Mucosa of rectum (tissue), 2 donors: Measurements from ENCODE around the gene CLEC10A.
"Not testable (repeated sequence)": the region's sequence is repeated elsewhere in the genome, so short reads cannot be mapped to it uniquely, and the experiment has no call there.

Experiments used
- H3K27ac ChIP-seq, 2 donors: one replicate each; pipeline ENCODE4 v1.7.0; 2013; ENCODE audit warnings: inconsistent platforms in 2 of 2, low read depth in 2 of 2, low read length in 2 of 2
- H3K27me3 ChIP-seq, 2 donors: one replicate each; pipeline ENCODE4 v1.7.0; 2013; ENCODE audit warnings: low read length in 2 of 2; ENCODE audit not compliant: control insufficient read depth in 2 of 2, insufficient read depth in 2 of 2
- H3K36me3 ChIP-seq, 2 donors: one replicate each; pipeline ENCODE4 v1.7.0; 2013; ENCODE audit warnings: low read length in 2 of 2; ENCODE audit not compliant: control insufficient read depth in 2 of 2, insufficient read depth in 2 of 2
- H3K4me1 ChIP-seq, 2 donors: one replicate each; pipeline ENCODE4 v1.7.0; 2013; ENCODE audit warnings: low read length in 2 of 2, mild to moderate bottlenecking in 1 of 2; ENCODE audit not compliant: control insufficient read depth in 2 of 2, insufficient read depth in 2 of 2
- H3K4me3 ChIP-seq, 2 donors: one replicate each; pipeline ENCODE4 v1.7.0; 2013; ENCODE audit warnings: low read length in 2 of 2
- H3K9ac ChIP-seq, 2 donors: one replicate each; pipeline ENCODE4 v1.7.0; 2013; ENCODE audit warnings: low read length in 2 of 2, low read depth in 1 of 2, mild to moderate bottlenecking in 1 of 2
- H3K9me3 ChIP-seq, 2 donors: one replicate each; pipeline ENCODE4 v1.7.0; 2013; ENCODE audit warnings: low read length in 2 of 2; ENCODE audit not compliant: control insufficient read depth in 2 of 2
- donor health status: healthy.
- donor health status: Normal muscosa, but diverticular disease.

Gene CLEC10A

GRCh38 chr17:7079581-7080455, at the start of gene CLEC10A:
Gene CLEC10A, minus strand, starts transcription at chr17:7080251. Its CDS starts 1,439 bp downstream, at chr17:7078812.
- Histone ChIP-seq H3K36me3 (no peaks in the 10 kb centered on the region), H3K27ac (peak within 1 kb of the TSS in 1 of 2 donors; percentile 35), H3K9ac (no peak within 1 kb of the TSS), H3K4me3 (peak within 1 kb of the TSS in 1 of 2 donors; percentile 32), H3K9me3 (no peaks in the 10 kb centered on the region), H3K4me1 (no peaks in the 10 kb centered on the region), H3K27me3 (no peaks in the 10 kb centered on the region)

DNA sequence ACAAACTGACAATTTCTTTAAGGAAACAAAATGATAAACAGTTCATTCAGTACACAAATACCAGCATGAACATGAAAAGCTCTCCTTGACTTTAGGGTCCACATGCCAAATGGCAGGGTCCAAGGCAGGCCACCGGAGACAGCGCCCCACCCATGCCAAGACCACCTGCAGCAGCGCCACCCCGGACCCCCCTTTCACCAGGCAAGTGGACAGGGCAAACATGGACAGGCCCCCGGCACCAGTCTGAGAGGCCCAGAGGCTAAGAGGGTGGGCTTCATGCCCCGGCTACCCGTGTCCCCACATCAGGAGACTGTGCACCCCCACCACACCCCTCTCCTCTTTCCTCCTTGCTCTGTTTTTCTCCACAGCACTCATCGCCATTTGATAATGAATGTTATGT, 49.3 kb upstream of the CLEC10A start:
- Histone ChIP-seq H3K4me3 (no peak overlapping the region), H3K9me3 (no peaks in the 10 kb centered on the region), H3K9ac (no peak overlapping the region), H3K27ac (no peak overlapping the region), H3K27me3 (no peaks in the 10 kb centered on the region), H3K36me3 (no peaks in the 10 kb centered on the region), H3K4me1 (no peaks in the 10 kb centered on the region)

DNA sequence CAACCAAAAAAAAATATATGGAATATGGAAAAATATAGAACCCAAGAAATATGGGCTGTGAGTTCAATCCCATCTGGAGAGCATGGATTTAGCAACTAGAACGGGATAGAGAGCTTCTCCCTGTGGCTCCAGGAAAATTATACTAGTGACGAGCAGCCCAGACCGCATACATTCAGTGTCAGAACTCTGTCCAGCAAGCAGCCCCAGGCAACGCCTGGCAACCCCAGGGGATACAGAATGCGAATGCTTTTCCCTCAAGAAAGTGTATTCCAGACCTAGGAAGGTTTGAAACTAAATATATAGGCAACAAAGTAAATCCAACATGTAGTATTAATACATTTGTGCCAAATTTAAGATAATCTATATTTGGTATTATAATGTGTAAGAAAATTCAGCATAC, 48.1 kb upstream of the CLEC10A start:
- Histone ChIP-seq H3K27me3 (no peaks in the 10 kb centered on the region), H3K4me3 (no peak overlapping the region), H3K4me1 (no peaks in the 10 kb centered on the region), H3K9me3 (no peaks in the 10 kb centered on the region), H3K27ac (no peak overlapping the region), H3K36me3 (no peaks in the 10 kb centered on the region), H3K9ac (no peak overlapping the region)

DNA sequence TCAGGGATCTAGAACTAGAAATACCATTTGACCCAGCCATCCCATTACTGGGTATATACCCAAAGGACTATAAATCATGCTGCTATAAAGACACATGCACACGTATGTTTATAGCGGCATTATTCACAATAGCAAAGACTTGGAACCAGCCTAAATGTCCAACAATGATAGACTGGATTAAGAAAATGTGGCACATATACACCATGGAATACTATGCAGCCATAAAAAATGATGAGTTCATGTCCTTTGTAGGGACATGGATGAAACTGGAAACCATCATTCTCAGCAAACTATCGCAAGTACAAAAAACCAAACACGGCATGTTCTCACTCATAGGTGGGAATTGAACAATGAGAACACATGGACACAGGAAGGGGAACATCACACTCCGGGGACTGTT, 47.5 kb upstream of the CLEC10A start:
- not testable (repeated sequence) for H3K4me3 ChIP-seq, H3K4me1 ChIP-seq, H3K27ac ChIP-seq, H3K27me3 ChIP-seq, H3K9me3 ChIP-seq, H3K36me3 ChIP-seq, H3K9ac ChIP-seq

GRCh38 chr17:7126386-7126785, 46.3 kb upstream of the CLEC10A start:
- not testable (repeated sequence) for H3K9me3 ChIP-seq, H3K36me3 ChIP-seq, H3K4me1 ChIP-seq, H3K27ac ChIP-seq, H3K9ac ChIP-seq, H3K27me3 ChIP-seq, H3K4me3 ChIP-seq

- Histone ChIP-seq H3K4me1 (no peaks in the 10 kb centered on the region), H3K9ac (no peak overlapping the region), H3K27me3 (no peaks in the 10 kb centered on the region), H3K36me3 (no peaks in the 10 kb centered on the region), H3K9me3 (no peaks in the 10 kb centered on the region), H3K4me3 (no peak overlapping the region), H3K27ac (no peak overlapping the region)
Measured at GRCh38 chr17:7124923-7125322, 44.9 kb upstream of the CLEC10A start.

- no peaks in the 10 kb centered on the region for H3K36me3 ChIP-seq
- H3K4me3 ChIP-seq = no peak overlapping the region
- no peaks in the 10 kb centered on the region for H3K27me3 ChIP-seq
- H3K9me3 ChIP-seq = no peaks in the 10 kb centered on the region
- H3K4me1 ChIP-seq = no peaks in the 10 kb centered on the region
- H3K9ac ChIP-seq = no peak overlapping the region
- H3K27ac ChIP-seq = no peak overlapping the region
Measured at GRCh38 chr17:7123844-7124243, 43.8 kb upstream of the CLEC10A start.

DNA sequence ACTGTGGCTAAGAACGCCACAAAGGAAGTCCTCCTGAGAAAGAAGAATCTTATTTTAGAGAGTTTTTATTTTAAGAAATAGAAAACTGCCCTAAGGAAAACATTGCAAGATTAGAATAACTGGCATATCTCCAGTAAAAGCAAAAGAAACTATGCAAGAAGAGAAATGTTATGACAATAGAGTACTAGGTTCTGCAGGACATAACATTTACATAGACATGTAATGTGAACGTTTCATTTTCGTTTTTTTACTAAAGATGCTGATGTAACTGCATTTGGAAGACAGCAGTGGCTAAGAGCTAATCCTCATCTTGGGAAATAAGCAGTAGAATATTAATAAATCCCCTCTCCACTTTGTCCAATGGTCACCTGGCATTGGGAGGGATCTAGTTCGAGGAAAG, 42.3 kb upstream of the CLEC10A start:
- Histone ChIP-seq H3K36me3 (no peaks in the 10 kb centered on the region), H3K9ac (no peak overlapping the region), H3K4me3 (no peak overlapping the region), H3K4me1 (no peaks in the 10 kb centered on the region), H3K27ac (no peak overlapping the region), H3K9me3 (no peaks in the 10 kb centered on the region), H3K27me3 (no peaks in the 10 kb centered on the region)

GRCh38 chr17:7120635-7121034, 40.6 kb upstream of the CLEC10A start:
- not testable (repeated sequence) for H3K9ac ChIP-seq, H3K36me3 ChIP-seq, H3K27me3 ChIP-seq, H3K9me3 ChIP-seq, H3K4me3 ChIP-seq, H3K4me1 ChIP-seq
- H3K27ac ChIP-seq = peak overlapping the region in 1 of 2 donors; percentile 10

- no peaks in the 10 kb centered on the region for H3K9me3 ChIP-seq
- H3K4me3 ChIP-seq = no peak overlapping the region
- no peaks in the 10 kb centered on the region for H3K36me3 ChIP-seq
- no peak overlapping the region for H3K27ac ChIP-seq
- no peaks in the 10 kb centered on the region for H3K27me3 ChIP-seq
- H3K9ac ChIP-seq = no peak overlapping the region
- H3K4me1 ChIP-seq = no peaks in the 10 kb centered on the region
Measured at GRCh38 chr17:7120123-7120522, 40.1 kb upstream of the CLEC10A start.
